H9 (cell line): ENCODE data around the gene HRAS. TPM values are rescaled to one million over a fixed set of nuclear protein-coding genes. Genes with fewer than 3 reads are reported as not detected.

Experiments used
- DNase-seq: peaks from one replicate; pipeline ENCODE4 v3.0.0-alpha.2; 2017
- H2AFZ ChIP-seq: one replicate; pipeline ENCODE4 v1.6.1; 2013; ENCODE audit warnings: mild to moderate bottlenecking, low read length, control low read depth, moderate library complexity
- H2AK5ac ChIP-seq: 2 replicates; pipeline ENCODE4 v1.6.1; 2013; ENCODE audit warnings: low read length, control low read depth, mixed read lengths; ENCODE audit not compliant: insufficient read length
- H2BK120ac ChIP-seq: one replicate; pipeline ENCODE4 v1.6.1; 2013; ENCODE audit warnings: low read depth, mild to moderate bottlenecking, low read length, control low read depth, inconsistent platforms; ENCODE audit not compliant: poor library complexity, severe bottlenecking
- H2BK12ac ChIP-seq: 2 replicates; pipeline ENCODE4 v1.6.1; 2013; ENCODE audit warnings: low read length, control low read depth, mixed read lengths, low read depth; ENCODE audit not compliant: insufficient read length
- H2BK15ac ChIP-seq: 2 replicates; pipeline ENCODE4 v1.6.1; 2013; ENCODE audit warnings: low read depth, low read length, control low read depth
- H2BK20ac ChIP-seq: one replicate; pipeline ENCODE4 v1.6.1; 2013; ENCODE audit warnings: low read depth, mild to moderate bottlenecking, low read length, control low read depth, inconsistent platforms; ENCODE audit not compliant: poor library complexity, severe bottlenecking
- H2BK5ac ChIP-seq: 2 replicates; pipeline ENCODE4 v1.6.1; 2013; ENCODE audit warnings: low read length, control low read depth, mixed read lengths; ENCODE audit not compliant: insufficient read length
- H3K14ac ChIP-seq: 2 replicates; pipeline ENCODE4 v1.6.1; 2013; ENCODE audit warnings: low read length, control low read depth; ENCODE audit not compliant: insufficient read depth
- H3K18ac ChIP-seq: 2 replicates; pipeline ENCODE4 v1.6.1; 2013; ENCODE audit warnings: low read depth, mild to moderate bottlenecking, mixed read lengths, low read length, control low read depth; ENCODE audit not compliant: insufficient read length
- H3K23ac ChIP-seq: 2 replicates; pipeline ENCODE4 v1.6.1; 2013; ENCODE audit warnings: low read length, control low read depth, mixed read lengths, low read depth; ENCODE audit not compliant: insufficient read length
- H3K23me2 ChIP-seq: 2 replicates; pipeline ENCODE4 v1.6.1; 2013; ENCODE audit warnings: low read depth, mild to moderate bottlenecking, mixed read lengths, low read length, control low read depth; ENCODE audit not compliant: insufficient read length, poor library complexity, severe bottlenecking
- H3K27ac ChIP-seq: 2 replicates; pipeline ENCODE4 v1.5.1; 2013; ENCODE audit warnings: low read length, control low read depth, mixed read lengths, low read depth; ENCODE audit not compliant: insufficient read length
- H3K27me3 ChIP-seq: 2 replicates; pipeline ENCODE4 v1.6.1; 2013; ENCODE audit warnings: low read length, control low read depth, inconsistent platforms; ENCODE audit not compliant: insufficient read depth
- H3K4ac ChIP-seq: 2 replicates; pipeline ENCODE4 v1.6.1; 2013; ENCODE audit warnings: low read depth, mild to moderate bottlenecking, control low read depth, inconsistent platforms, low read length, moderate library complexity
- H3K4me1 ChIP-seq: 2 replicates; pipeline ENCODE4 v1.6.1; 2013; ENCODE audit warnings: low read length, control low read depth, inconsistent platforms; ENCODE audit not compliant: insufficient read depth
- H3K4me2 ChIP-seq: 2 replicates; pipeline ENCODE4 v1.6.1; 2013; ENCODE audit warnings: low read length, control low read depth, mixed read lengths; ENCODE audit not compliant: insufficient read length, insufficient read depth
- H3K56ac ChIP-seq: 2 replicates; pipeline ENCODE4 v1.6.1; 2013; ENCODE audit warnings: low read depth, mild to moderate bottlenecking, mixed read lengths, low read length, control low read depth; ENCODE audit not compliant: insufficient read length
- H3K79me1 ChIP-seq: 2 replicates; pipeline ENCODE4 v1.6.1; 2013; ENCODE audit warnings: low read depth, mild to moderate bottlenecking, moderate library complexity, low read length, control low read depth, inconsistent platforms; ENCODE audit not compliant: insufficient read depth, poor library complexity, severe bottlenecking
- H3K79me2 ChIP-seq: 2 replicates; pipeline ENCODE4 v1.6.1; 2013; ENCODE audit warnings: low read length, control low read depth, inconsistent platforms; ENCODE audit not compliant: insufficient read depth
- H3K9ac ChIP-seq: 2 replicates; pipeline ENCODE4 v1.6.1; 2013; ENCODE audit warnings: low read length, control low read depth, mixed read lengths; ENCODE audit not compliant: insufficient read length; ENCODE audit errors: extremely low read depth
- H3K9me3 ChIP-seq: one replicate; pipeline ENCODE4 v1.6.1; 2013; ENCODE audit warnings: low read depth, low read length, inconsistent platforms; ENCODE audit not compliant: control insufficient read depth
- H3T11ph ChIP-seq: one replicate; pipeline ENCODE4 v1.6.1; 2013; ENCODE audit warnings: mild to moderate bottlenecking, low read length, control low read depth, inconsistent platforms
- H4K20me1 ChIP-seq: one replicate; pipeline ENCODE4 v1.6.1; 2013; ENCODE audit not compliant: control insufficient read depth, insufficient read length, insufficient read depth
- H4K5ac ChIP-seq: 2 replicates; pipeline ENCODE4 v1.6.1; 2013; ENCODE audit warnings: low read depth, mild to moderate bottlenecking, mixed read lengths, low read length, control low read depth; ENCODE audit not compliant: insufficient read length
- H4K8ac ChIP-seq: replicated peaks from 2 replicates; pipeline ENCODE4 v1.6.1; 2013; ENCODE audit warnings: low read length, control low read depth, mixed read lengths, low read depth; ENCODE audit not compliant: insufficient read length
- H4K91ac ChIP-seq: 2 replicates; pipeline ENCODE4 v1.6.1; 2013; ENCODE audit warnings: low read depth, mild to moderate bottlenecking, moderate library complexity, mixed read lengths, low read length, control low read depth; ENCODE audit not compliant: insufficient read length
- H3K27ac Mint-ChIP-seq, 3 experiments: 2 replicates in 2 of 3; 3 replicates in 1 of 3; pipeline ENCODE4 v1.8.0; 2020 to 2021; ENCODE audit warnings: mixed read lengths in 3 of 3, mild to moderate bottlenecking in 1 of 3, moderate library complexity in 1 of 3
- H3K27me3 Mint-ChIP-seq: 2 replicates; pipeline ENCODE4 v1.8.0; 2021; ENCODE audit warnings: low read depth, mild to moderate bottlenecking, moderate library complexity, mixed read lengths
- H3K36me3 Mint-ChIP-seq, 3 experiments: 2 replicates in 2 of 3; 3 replicates in 1 of 3; pipeline ENCODE4 v1.8.0; 2020 to 2021; ENCODE audit warnings: low read depth in 3 of 3, mixed read lengths in 3 of 3; ENCODE audit not compliant: insufficient read depth in 1 of 3
- H3K4me1 Mint-ChIP-seq, 2 experiments: 2 replicates each; pipeline ENCODE4 v1.8.0; 2020; ENCODE audit warnings: mixed read lengths in 2 of 2
- H3K4me3 Mint-ChIP-seq, 2 experiments: 2 replicates in 1 of 2; 3 replicates in 1 of 2; pipeline ENCODE4 v1.8.0; 2020 to 2021; ENCODE audit warnings: mild to moderate bottlenecking in 2 of 2, mixed read lengths in 2 of 2, moderate library complexity in 1 of 2
- H3K9me3 Mint-ChIP-seq, 2 experiments: 2 replicates in 1 of 2; 3 replicates in 1 of 2; pipeline ENCODE4 v1.8.0; 2020; ENCODE audit warnings: mild to moderate bottlenecking in 2 of 2, mixed read lengths in 2 of 2, moderate library complexity in 1 of 2
- WGBS: extraction: QIAGEN DNeasy Blood & Tissue Kit; methylation state at CpG from one replicate; pipeline ENCODE4 v1.1.7; 2013; ENCODE audit warnings: missing lambda C conversion rate, low lambda C conversion rate, mixed read lengths; ENCODE audit not compliant: insufficient read length; ENCODE audit errors: extremely low coverage; 5-methylcytosine and 5-hydroxymethylcytosine counted together
- total RNA-seq: library from RNA; stranded (reverse); gene quantifications from 2 replicates; pipeline ENCODE4 v1.2.1, GENCODE V29; 2021
- TF ChIP-seq, protein P1 (sequence below): fragments of 200-600 bp; sonication (generic); conservative IDR thresholded peaks from 3 replicates; pipeline ENCODE4 v1.8.0; 2021; ENCODE audit warnings: antibody characterized with exemption, mild to moderate bottlenecking

Gene HRAS
- total RNA-seq, 1 experiment from 2014 or later, result 61.8 TPM

GRCh38 chr11:534396-535209, 773 bp downstream of the HRAS start:
- H3K27me3 ChIP-seq, result no peaks in the 10 kb centered on the region
- no peak overlapping the region for H2BK120ac ChIP-seq
- no peak overlapping the region for H4K8ac ChIP-seq
- H3K36me3 Mint-ChIP-seq, result peaks cover 5 to 18% (median 10%) of the 10 kb centered on the region in 3 experiments; a peak in 5 of 7 replicates
- H3T11ph ChIP-seq, result no peak overlapping the region
- H3K9ac ChIP-seq, result no peak overlapping the region
- no peaks in the 10 kb centered on the region for H3K4me1 ChIP-seq
- peaks cover 0 to 2% of the 10 kb centered on the region in 2 experiments; a peak in 1 of 5 replicates for H3K9me3 Mint-ChIP-seq
- no peak overlapping the region for H3K18ac ChIP-seq
- H2BK20ac ChIP-seq, result no peak overlapping the region
- H4K5ac ChIP-seq, result no peak overlapping the region
- peak overlapping the region; percentile 65 to 76 for H3K4me3 Mint-ChIP-seq
- no peak overlapping the region for H2BK5ac ChIP-seq
- H3K27ac ChIP-seq, result no peak overlapping the region
- H3K79me2 ChIP-seq, result no peaks in the 10 kb centered on the region
- peak; percentile 37 for DNase-seq
- peak overlapping the region; percentile 47 for H3K4me2 ChIP-seq
- no peaks in the 10 kb centered on the region for H4K20me1 ChIP-seq
- H4K91ac ChIP-seq, result no peak overlapping the region
- H3K23me2 ChIP-seq, result peaks cover 19% of the 10 kb centered on the region
- no peak overlapping the region for H2BK15ac ChIP-seq
- H3K79me1 ChIP-seq, result no peaks in the 10 kb centered on the region
- H2AFZ ChIP-seq, result no peak overlapping the region
- peaks cover 16% of the 10 kb centered on the region for H3K27me3 Mint-ChIP-seq
- no CpG with 5 or more reads among the region's 66 CpGs for WGBS
- H3K4ac ChIP-seq, result no peak overlapping the region
- no peak overlapping the region for H3K56ac ChIP-seq
- no peaks in the 10 kb centered on the region for H3K9me3 ChIP-seq
- H3K23ac ChIP-seq, result no peak overlapping the region
- H3K27ac Mint-ChIP-seq, result no peak overlapping the region
- TF ChIP-seq, protein P1, sequence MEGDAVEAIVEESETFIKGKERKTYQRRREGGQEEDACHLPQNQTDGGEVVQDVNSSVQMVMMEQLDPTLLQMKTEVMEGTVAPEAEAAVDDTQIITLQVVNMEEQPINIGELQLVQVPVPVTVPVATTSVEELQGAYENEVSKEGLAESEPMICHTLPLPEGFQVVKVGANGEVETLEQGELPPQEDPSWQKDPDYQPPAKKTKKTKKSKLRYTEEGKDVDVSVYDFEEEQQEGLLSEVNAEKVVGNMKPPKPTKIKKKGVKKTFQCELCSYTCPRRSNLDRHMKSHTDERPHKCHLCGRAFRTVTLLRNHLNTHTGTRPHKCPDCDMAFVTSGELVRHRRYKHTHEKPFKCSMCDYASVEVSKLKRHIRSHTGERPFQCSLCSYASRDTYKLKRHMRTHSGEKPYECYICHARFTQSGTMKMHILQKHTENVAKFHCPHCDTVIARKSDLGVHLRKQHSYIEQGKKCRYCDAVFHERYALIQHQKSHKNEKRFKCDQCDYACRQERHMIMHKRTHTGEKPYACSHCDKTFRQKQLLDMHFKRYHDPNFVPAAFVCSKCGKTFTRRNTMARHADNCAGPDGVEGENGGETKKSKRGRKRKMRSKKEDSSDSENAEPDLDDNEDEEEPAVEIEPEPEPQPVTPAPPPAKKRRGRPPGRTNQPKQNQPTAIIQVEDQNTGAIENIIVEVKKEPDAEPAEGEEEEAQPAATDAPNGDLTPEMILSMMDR, result no peak
- peaks cover 6 to 8% of the 10 kb centered on the region in 2 experiments; a peak in 2 of 4 replicates for H3K4me1 Mint-ChIP-seq
- no peak overlapping the region for H2BK12ac ChIP-seq
- H2AK5ac ChIP-seq, result no peak overlapping the region
- H3K14ac ChIP-seq, result no peak overlapping the region
